ENCODE results near the gene ZRSR2. TPM values are rescaled to one million over a fixed set of nuclear protein-coding genes. Genes with fewer than 3 reads are reported as not detected.
A peak's percentile ranks its signal among the peaks of the same experiment; 100 is the strongest.

ZRSR2 gene
- total RNA-seq, 1 experiment from 2014 or later: 10.6 TPM

GRCh38 chrX:15854712-15855567 lies 64.7 kb downstream of the ZRSR2 start, which contains the start of gene AP1S2:
TSS of gene AP1S2 (minus strand) at chrX:15854813. CDS start at chrX:15852524, 2,289 bp downstream.
- H3K9me3 ChIP-seq (replicated peaks): no peaks in the 10 kb centered on the region
- no peaks in the 10 kb centered on the region for H3K27me3 ChIP-seq
- peaks cover 21% of the 10 kb centered on the region for H3K36me3 ChIP-seq
- peak; percentile 95 to 96 for DNase-seq
- H3K27ac ChIP-seq: peak within 1 kb of the TSS; percentile 77
- H3K4me1 ChIP-seq: peaks cover 6% of the 10 kb centered on the region
- H3K4me3 ChIP-seq: peak within 1 kb of the TSS; percentile 93

GRCh38 chrX:15855568-15856221 lies 65.4 kb downstream of the ZRSR2 start:
- peak overlapping the region; percentile 48; the same call in 1 of the 2 replicates for H3K27ac ChIP-seq
- 0 out of 2 replicates have a peak, but pooled peaks cover under 1% of the 10 kb centered on the region for H3K9me3 ChIP-seq (replicated peaks)
- DNase-seq: peak in 1 of 2 experiments; percentile 21
- no peaks in the 10 kb centered on the region for H3K27me3 ChIP-seq
- H3K4me1 ChIP-seq: peaks cover 6% of the 10 kb centered on the region
- peaks cover 17% of the 10 kb centered on the region for H3K36me3 ChIP-seq
- peak overlapping the region; percentile 93 for H3K4me3 ChIP-seq

- H3K27me3 ChIP-seq: no peaks in the 10 kb centered on the region
- peak overlapping the region; percentile 93 for H3K4me3 ChIP-seq
- H3K27ac ChIP-seq: no peak overlapping the region
- peaks cover 12% of the 10 kb centered on the region for H3K36me3 ChIP-seq
- no peak for DNase-seq
- H3K4me1 ChIP-seq: peaks cover 6% of the 10 kb centered on the region
- H3K9me3 ChIP-seq (replicated peaks): 0 out of 2 replicates have a peak, but pooled peaks cover 2% of the 10 kb centered on the region
Observed at GRCh38 chrX:15856222-15856587, 65.9 kb downstream of the ZRSR2 start.

GRCh38 chrX:15856636-15857035 lies 66.4 kb downstream of the ZRSR2 start:
- Histone ChIP-seq H3K27ac (no peak overlapping the region), H3K4me3 (peak overlapping the region; percentile 93), H3K27me3 (no peaks in the 10 kb centered on the region), H3K9me3 (replicated peaks) (0 out of 2 replicates have a peak, but pooled peaks cover 2% of the 10 kb centered on the region), H3K4me1 (peaks cover 6% of the 10 kb centered on the region), H3K36me3 (peaks cover 9% of the 10 kb centered on the region)
- peak in 1 of 2 experiments; percentile 7 for DNase-seq

GRCh38 chrX:15858051-15858450 lies 67.8 kb downstream of the ZRSR2 start:
- 0 out of 2 replicates have a peak, but pooled peaks cover 2% of the 10 kb centered on the region for H3K9me3 ChIP-seq (replicated peaks)
- no peaks in the 10 kb centered on the region for H3K36me3 ChIP-seq
- no peaks in the 10 kb centered on the region for H3K27me3 ChIP-seq
- no peak for DNase-seq
- no peaks in the 10 kb centered on the region; the same call in 1 of the 2 replicates for H3K4me1 ChIP-seq
- H3K27ac ChIP-seq: no peak overlapping the region
- no peak overlapping the region for H3K4me3 ChIP-seq

GRCh38 chrX:15860921-15861320 lies 70.6 kb downstream of the ZRSR2 start:
- Histone ChIP-seq H3K36me3 (no peaks in the 10 kb centered on the region), H3K27me3 (no peaks in the 10 kb centered on the region)
- DNase-seq: no peak

GRCh38 chrX:15864023-15864422 lies 73.7 kb downstream of the ZRSR2 start:
- Histone ChIP-seq H3K36me3 (no peaks in the 10 kb centered on the region), H3K4me1 (no peaks in the 10 kb centered on the region), H3K27ac (no peak overlapping the region), H3K9me3 (replicated peaks) (0 out of 2 replicates have a peak, but pooled peaks cover 2% of the 10 kb centered on the region), H3K27me3 (no peaks in the 10 kb centered on the region), H3K4me3 (no peak overlapping the region)
- DNase-seq: no peak

More at GRCh38 chrX:15860921-15861320, 70.6 kb downstream of the ZRSR2 start:
- Histone ChIP-seq H3K4me1 (no peaks in the 10 kb centered on the region; the same call in 1 of the 2 replicates), H3K4me3 (no peak overlapping the region), H3K27ac (no peak overlapping the region), H3K9me3 (replicated peaks) (0 out of 2 replicates have a peak, but pooled peaks cover 2% of the 10 kb centered on the region)

- no peak overlapping the region for H3K27ac ChIP-seq
- no peak for DNase-seq
- H3K36me3 ChIP-seq: no peaks in the 10 kb centered on the region
- no peaks in the 10 kb centered on the region for H3K27me3 ChIP-seq
- H3K4me3 ChIP-seq: no peak overlapping the region
- no peaks in the 10 kb centered on the region for H3K4me1 ChIP-seq
- 0 out of 2 replicates have a peak, but pooled peaks cover 2% of the 10 kb centered on the region for H3K9me3 ChIP-seq (replicated peaks)
Observed at GRCh38 chrX:15864629-15865028, 74.3 kb downstream of the ZRSR2 start.

GRCh38 chrX:15866147-15866546 lies 75.9 kb downstream of the ZRSR2 start:
- H3K27ac ChIP-seq: no peak overlapping the region
- H3K36me3 ChIP-seq: no peaks in the 10 kb centered on the region
- no peak overlapping the region for H3K4me3 ChIP-seq
- no peak for DNase-seq
- H3K27me3 ChIP-seq: no peaks in the 10 kb centered on the region
- no peaks in the 10 kb centered on the region for H3K9me3 ChIP-seq (replicated peaks)
- no peaks in the 10 kb centered on the region for H3K4me1 ChIP-seq

GRCh38 chrX:15869695-15870094 lies 79.4 kb downstream of the ZRSR2 start:
- Histone ChIP-seq H3K27ac (no peak overlapping the region), H3K36me3 (no peaks in the 10 kb centered on the region), H3K27me3 (no peaks in the 10 kb centered on the region), H3K4me3 (no peak overlapping the region), H3K4me1 (no peaks in the 10 kb centered on the region), H3K9me3 (replicated peaks) (no peaks in the 10 kb centered on the region)
- no peak for DNase-seq

GRCh38 chrX:15870310-15870709 lies 80.0 kb downstream of the ZRSR2 start:
- no peak overlapping the region for H3K4me3 ChIP-seq
- no peak overlapping the region for H3K27ac ChIP-seq
- no peak for DNase-seq
- H3K27me3 ChIP-seq: no peaks in the 10 kb centered on the region
- no peaks in the 10 kb centered on the region for H3K4me1 ChIP-seq
- no peaks in the 10 kb centered on the region for H3K9me3 ChIP-seq (replicated peaks)
- H3K36me3 ChIP-seq: no peaks in the 10 kb centered on the region

Other genes starting within 250 kb of the ZRSR2 start
- gene ACE2, start 189.5 kb upstream of the ZRSR2 start, total RNA-seq (2014; rRNA removed; shearing (Covaris generic)): 0.20 and 0.28 TPM in 2 replicates
- gene CLTRN, start 125.7 kb upstream of the ZRSR2 start, total RNA-seq (2014; rRNA removed; shearing (Covaris generic)): 0.42 and 0.51 TPM in 2 replicates
- gene CA5B, start 52.2 kb upstream of the ZRSR2 start, total RNA-seq (2014; rRNA removed; shearing (Covaris generic)): 4.0 and 5.0 TPM in 2 replicates
- gene AP1S2, start 64.3 kb downstream of the ZRSR2 start, total RNA-seq (2014; rRNA removed; shearing (Covaris generic)): 205 and 230 TPM in 2 replicates

All from SJCRH30 (cell line).